HG02885 (cell line): ENCODE results near the gene UBE2A.

Experiments used
- ATAC-seq: cut with Tn5 transposase; IDR thresholded peaks from one replicate; pipeline ENCODE4 v1.9.1; 2021; ENCODE audit warnings: mild to moderate bottlenecking; ENCODE audit not compliant: unreplicated experiment, poor library complexity

Gene UBE2A

GRCh38 chrX:119606280-119607017 lies 32.1 kb downstream of the UBE2A start, which contains the start of gene NKRF:
Gene NKRF (minus strand): TSS chrX:119606424.
- ATAC-seq, result peak; percentile 75

DNA sequence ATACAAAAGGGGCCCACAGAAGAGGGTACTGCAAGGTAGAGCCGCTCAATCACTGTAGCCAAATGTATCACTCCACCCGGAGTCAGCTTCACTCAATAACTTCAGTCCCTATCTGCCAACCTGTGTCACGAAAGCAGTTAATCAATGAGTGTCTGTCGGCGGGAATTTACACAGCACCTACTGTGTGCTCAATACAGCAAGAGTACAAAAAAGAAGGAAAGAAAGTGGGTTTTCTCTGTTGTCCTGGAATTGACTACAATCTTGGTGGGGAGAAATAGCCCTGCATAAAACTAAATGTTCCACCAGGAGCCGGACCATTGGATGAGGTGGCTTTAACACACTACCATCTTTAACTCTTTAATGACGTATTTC lies 32.6 kb downstream of the UBE2A start:
- no peak for ATAC-seq

GRCh38 chrX:119614776-119615175 lies 40.4 kb downstream of the UBE2A start:
- ATAC-seq, result no peak

- peak; percentile 67 for ATAC-seq
Measured at GRCh38 chrX:119617517-119618164, 43.3 kb downstream of the UBE2A start.

- ATAC-seq, result peak; percentile 24
Measured at GRCh38 chrX:119618439-119618838, 44.1 kb downstream of the UBE2A start.

- no peak for ATAC-seq
Measured at GRCh38 chrX:119622356-119623232, 48.2 kb downstream of the UBE2A start.

DNA sequence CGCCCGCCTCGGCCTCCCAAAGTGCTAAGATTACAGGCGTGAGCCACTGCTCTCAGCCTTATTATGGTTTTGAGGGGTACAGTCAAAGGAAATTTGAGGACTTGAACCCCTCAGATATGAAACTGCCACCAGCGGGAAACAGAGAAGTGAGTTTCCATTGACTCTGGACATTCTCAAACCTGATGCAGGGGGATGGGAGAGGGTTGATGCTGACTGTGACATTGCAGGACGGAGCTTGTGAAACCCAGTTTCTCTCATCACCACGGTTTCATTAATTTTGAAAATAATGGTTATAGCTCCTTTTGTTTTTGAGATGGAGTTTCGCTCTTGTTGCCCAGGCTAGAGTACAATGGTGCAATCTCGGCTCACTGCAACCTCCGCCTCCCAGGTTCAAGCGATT lies 50.1 kb downstream of the UBE2A start:
- ATAC-seq, result no peak

DNA sequence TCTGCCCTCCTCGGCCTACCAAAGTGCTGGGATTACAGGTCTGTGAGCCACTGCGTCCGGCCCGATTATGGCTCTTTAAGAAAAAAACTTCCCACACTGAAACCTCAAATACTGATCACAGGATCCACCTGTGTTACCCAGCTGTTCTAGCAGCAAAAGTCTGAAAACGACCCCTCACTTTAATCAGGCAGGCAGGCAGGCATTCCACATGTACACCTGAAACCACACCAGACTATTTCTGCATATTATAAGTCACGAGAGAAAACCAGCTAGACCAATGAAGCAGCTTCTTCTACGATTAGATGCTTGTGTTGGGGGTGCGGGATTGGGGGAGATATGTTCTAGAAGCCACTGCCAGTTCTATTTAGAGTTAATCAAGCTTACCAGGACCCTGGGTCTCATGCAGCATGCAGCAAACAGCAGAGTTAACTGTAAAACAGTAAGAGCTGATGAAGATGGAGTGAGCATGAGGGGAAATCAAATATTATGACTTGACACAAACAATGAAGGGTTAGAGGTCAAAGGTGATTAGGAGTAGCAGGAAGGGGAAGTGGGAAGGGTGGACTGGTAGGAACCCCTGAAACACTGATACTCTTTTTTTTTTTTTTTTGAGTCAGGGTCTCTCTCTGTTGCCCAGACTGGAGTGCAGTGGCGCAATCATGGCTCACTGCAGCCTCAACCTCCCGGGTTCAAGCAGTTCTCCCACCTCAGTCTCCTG lies 50.7 kb downstream of the UBE2A start:
- no peak for ATAC-seq

DNA sequence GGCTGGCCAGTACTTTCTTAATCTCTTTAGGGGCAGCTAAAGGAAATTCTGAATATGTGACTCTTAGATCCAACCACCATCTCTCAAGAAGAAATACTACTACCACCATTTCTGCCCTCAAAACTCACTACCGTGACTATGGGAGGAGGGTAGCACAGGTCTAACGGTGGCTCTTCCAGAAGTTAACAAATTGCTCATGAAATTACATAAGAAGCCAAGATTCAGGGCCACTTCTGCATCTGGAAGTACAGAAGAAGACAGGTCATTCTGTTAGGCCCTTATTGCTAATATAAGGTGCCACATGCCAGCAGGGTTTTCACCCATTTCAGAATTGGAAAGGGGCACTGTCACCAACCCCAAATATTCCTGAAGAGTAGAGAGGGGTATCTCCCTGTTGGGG lies 51.5 kb downstream of the UBE2A start:
- no peak for ATAC-seq
